ENCODE data around the gene GPC4. TPM values are rescaled to one million over a fixed set of nuclear protein-coding genes. Genes with fewer than 3 reads are reported as not detected.
"Not testable (repeated sequence)": the region's sequence is repeated elsewhere in the genome, so short reads cannot be mapped to it uniquely, and the experiment has no call there.

The GPC4 gene
- polyA plus RNA-seq, 2 donors = 1.6 to 4.0 TPM

- Histone ChIP-seq H3K27ac (ENCODE audit: low read depth in 2 of 2, low read length in 1 of 2) (no peak overlapping the region), H3K4me1 (ENCODE audit: control insufficient read depth in 2 of 2, insufficient read depth in 2 of 2, low read length in 1 of 2) (no peaks in the 10 kb centered on the region), H3K9me3 (ENCODE audit: control insufficient read depth in 2 of 2, insufficient read depth in 1 of 2, low read depth in 1 of 2, low read length in 1 of 2) (no peaks in the 10 kb centered on the region), H3K4me3 (ENCODE audit: low read depth in 1 of 2, low read length in 2 of 2) (no peak overlapping the region), H3K36me3 (ENCODE audit: control insufficient read depth in 2 of 2, insufficient read depth in 2 of 2, low read length in 1 of 2) (no peaks in the 10 kb centered on the region), H3K27me3 (ENCODE audit: control insufficient read depth in 1 of 2, insufficient read depth in 2 of 2, low read length in 2 of 2) (peaks cover 0 to 3% of the 10 kb centered on the region in 2 donors)
- WGBS, 2 donors = 52 to 55% methylated on average over 2 of the region's 2 CpGs
Observed at GRCh38 chrX:133323431-133323830, 91.9 kb downstream of the GPC4 start.

- H3K4me3 ChIP-seq (ENCODE audit: low read depth in 1 of 2, low read length in 2 of 2); H3K27me3 ChIP-seq (ENCODE audit: control insufficient read depth in 1 of 2, insufficient read depth in 2 of 2, low read length in 2 of 2); H3K4me1 ChIP-seq (ENCODE audit: control insufficient read depth in 2 of 2, insufficient read depth in 2 of 2, low read length in 1 of 2); H3K9me3 ChIP-seq (ENCODE audit: control insufficient read depth in 2 of 2, insufficient read depth in 1 of 2, low read depth in 1 of 2, low read length in 1 of 2); H3K36me3 ChIP-seq (ENCODE audit: control insufficient read depth in 2 of 2, insufficient read depth in 2 of 2, low read length in 1 of 2); H3K27ac ChIP-seq (ENCODE audit: low read depth in 2 of 2, low read length in 1 of 2): not testable (repeated sequence)
- WGBS, 2 donors = 81 to 95% methylated on average over 9 of the region's 9 CpGs
Observed at GRCh38 chrX:133322269-133322668, 93.0 kb downstream of the GPC4 start.

GRCh38 chrX:133321451-133321850 is 93.8 kb downstream of the GPC4 start:
- peaks cover 0 to 2% of the 10 kb centered on the region in 2 donors for H3K27me3 ChIP-seq (ENCODE audit: control insufficient read depth in 1 of 2, insufficient read depth in 2 of 2, low read length in 2 of 2)
- WGBS, 2 donors = 75 to 86% methylated on average over 1 of the region's 1 CpG
- no peak overlapping the region for H3K27ac ChIP-seq (ENCODE audit: low read depth in 2 of 2, low read length in 1 of 2)
- H3K4me1 ChIP-seq (ENCODE audit: control insufficient read depth in 2 of 2, insufficient read depth in 2 of 2, low read length in 1 of 2) = no peaks in the 10 kb centered on the region
- H3K4me3 ChIP-seq (ENCODE audit: low read depth in 1 of 2, low read length in 2 of 2) = no peak overlapping the region
- no peaks in the 10 kb centered on the region for H3K36me3 ChIP-seq (ENCODE audit: control insufficient read depth in 2 of 2, insufficient read depth in 2 of 2, low read length in 1 of 2)
- H3K9me3 ChIP-seq (ENCODE audit: control insufficient read depth in 2 of 2, insufficient read depth in 1 of 2, low read depth in 1 of 2, low read length in 1 of 2) = no peaks in the 10 kb centered on the region

- Histone ChIP-seq H3K4me3 (ENCODE audit: low read depth in 1 of 2, low read length in 2 of 2) (no peak overlapping the region), H3K36me3 (ENCODE audit: control insufficient read depth in 2 of 2, insufficient read depth in 2 of 2, low read length in 1 of 2) (no peaks in the 10 kb centered on the region), H3K27me3 (ENCODE audit: control insufficient read depth in 1 of 2, insufficient read depth in 2 of 2, low read length in 2 of 2) (peaks cover 0 to 9% of the 10 kb centered on the region in 2 donors), H3K4me1 (ENCODE audit: control insufficient read depth in 2 of 2, insufficient read depth in 2 of 2, low read length in 1 of 2) (no peaks in the 10 kb centered on the region), H3K27ac (ENCODE audit: low read depth in 2 of 2, low read length in 1 of 2) (no peak overlapping the region), H3K9me3 (ENCODE audit: control insufficient read depth in 2 of 2, insufficient read depth in 1 of 2, low read depth in 1 of 2, low read length in 1 of 2) (no peaks in the 10 kb centered on the region)
Observed at GRCh38 chrX:133314281-133314680, 101.0 kb downstream of the GPC4 start.

GRCh38 chrX:133308499-133308897 is 106.8 kb downstream of the GPC4 start:
- H3K36me3 ChIP-seq (ENCODE audit: control insufficient read depth in 2 of 2, insufficient read depth in 2 of 2, low read length in 1 of 2) = no peaks in the 10 kb centered on the region
- WGBS, 2 donors = 68 to 83% methylated on average over 5 of the region's 5 CpGs
- no peaks in the 10 kb centered on the region for H3K9me3 ChIP-seq (ENCODE audit: control insufficient read depth in 2 of 2, insufficient read depth in 1 of 2, low read depth in 1 of 2, low read length in 1 of 2)
- H3K27me3 ChIP-seq (ENCODE audit: control insufficient read depth in 1 of 2, insufficient read depth in 2 of 2, low read length in 2 of 2) = peaks cover 0 to 8% of the 10 kb centered on the region in 2 donors
- H3K4me1 ChIP-seq (ENCODE audit: control insufficient read depth in 2 of 2, insufficient read depth in 2 of 2, low read length in 1 of 2) = no peaks in the 10 kb centered on the region
- no peak overlapping the region for H3K4me3 ChIP-seq (ENCODE audit: low read depth in 1 of 2, low read length in 2 of 2)
- H3K27ac ChIP-seq (ENCODE audit: low read depth in 2 of 2, low read length in 1 of 2) = no peak overlapping the region

- H3K4me1 ChIP-seq (ENCODE audit: control insufficient read depth in 2 of 2, insufficient read depth in 2 of 2, low read length in 1 of 2) = no peaks in the 10 kb centered on the region
- no peaks in the 10 kb centered on the region for H3K36me3 ChIP-seq (ENCODE audit: control insufficient read depth in 2 of 2, insufficient read depth in 2 of 2, low read length in 1 of 2)
- WGBS, 2 donors = 51 to 54% methylated on average over 13 of the region's 13 CpGs
- H3K27me3 ChIP-seq (ENCODE audit: control insufficient read depth in 1 of 2, insufficient read depth in 2 of 2, low read length in 2 of 2) = peaks cover 0 to 2% of the 10 kb centered on the region in 2 donors
- H3K9me3 ChIP-seq (ENCODE audit: control insufficient read depth in 2 of 2, insufficient read depth in 1 of 2, low read depth in 1 of 2, low read length in 1 of 2) = no peaks in the 10 kb centered on the region
- H3K4me3 ChIP-seq (ENCODE audit: low read depth in 1 of 2, low read length in 2 of 2) = no peak overlapping the region
- no peak overlapping the region for H3K27ac ChIP-seq (ENCODE audit: low read depth in 2 of 2, low read length in 1 of 2)
Observed at GRCh38 chrX:133307637-133308498, 107.4 kb downstream of the GPC4 start.

GRCh38 chrX:133307094-133307493 is 108.2 kb downstream of the GPC4 start:
- no peak overlapping the region for H3K4me3 ChIP-seq (ENCODE audit: low read depth in 1 of 2, low read length in 2 of 2)
- H3K4me1 ChIP-seq (ENCODE audit: control insufficient read depth in 2 of 2, insufficient read depth in 2 of 2, low read length in 1 of 2) = no peaks in the 10 kb centered on the region
- no peaks in the 10 kb centered on the region for H3K27me3 ChIP-seq (ENCODE audit: control insufficient read depth in 1 of 2, insufficient read depth in 2 of 2, low read length in 2 of 2)
- WGBS, 2 donors = 68 to 71% methylated on average over 3 of the region's 3 CpGs
- H3K27ac ChIP-seq (ENCODE audit: low read depth in 2 of 2, low read length in 1 of 2) = no peak overlapping the region
- no peaks in the 10 kb centered on the region for H3K9me3 ChIP-seq (ENCODE audit: control insufficient read depth in 2 of 2, insufficient read depth in 1 of 2, low read depth in 1 of 2, low read length in 1 of 2)
- H3K36me3 ChIP-seq (ENCODE audit: control insufficient read depth in 2 of 2, insufficient read depth in 2 of 2, low read length in 1 of 2) = no peaks in the 10 kb centered on the region

GRCh38 chrX:133306316-133306715 is 109.0 kb downstream of the GPC4 start:
- no peaks in the 10 kb centered on the region for H3K36me3 ChIP-seq (ENCODE audit: control insufficient read depth in 2 of 2, insufficient read depth in 2 of 2, low read length in 1 of 2)
- 55 to 63% methylated on average over 3 of the region's 3 CpGs for WGBS, 2 donors
- no peak overlapping the region for H3K4me3 ChIP-seq (ENCODE audit: low read depth in 1 of 2, low read length in 2 of 2)
- no peaks in the 10 kb centered on the region for H3K9me3 ChIP-seq (ENCODE audit: control insufficient read depth in 2 of 2, insufficient read depth in 1 of 2, low read depth in 1 of 2, low read length in 1 of 2)
- H3K27me3 ChIP-seq (ENCODE audit: control insufficient read depth in 1 of 2, insufficient read depth in 2 of 2, low read length in 2 of 2) = no peaks in the 10 kb centered on the region
- H3K27ac ChIP-seq (ENCODE audit: low read depth in 2 of 2, low read length in 1 of 2) = no peak overlapping the region
- H3K4me1 ChIP-seq (ENCODE audit: control insufficient read depth in 2 of 2, insufficient read depth in 2 of 2, low read length in 1 of 2) = no peaks in the 10 kb centered on the region

- Histone ChIP-seq H3K36me3 (ENCODE audit: control insufficient read depth in 2 of 2, insufficient read depth in 2 of 2, low read length in 1 of 2) (no peaks in the 10 kb centered on the region), H3K4me3 (ENCODE audit: low read depth in 1 of 2, low read length in 2 of 2) (no peak overlapping the region), H3K4me1 (ENCODE audit: control insufficient read depth in 2 of 2, insufficient read depth in 2 of 2, low read length in 1 of 2) (no peaks in the 10 kb centered on the region), H3K9me3 (ENCODE audit: control insufficient read depth in 2 of 2, insufficient read depth in 1 of 2, low read depth in 1 of 2, low read length in 1 of 2) (no peaks in the 10 kb centered on the region), H3K27ac (ENCODE audit: low read depth in 2 of 2, low read length in 1 of 2) (no peak overlapping the region), H3K27me3 (ENCODE audit: control insufficient read depth in 1 of 2, insufficient read depth in 2 of 2, low read length in 2 of 2) (no peaks in the 10 kb centered on the region)
Observed at GRCh38 chrX:133305348-133305747, 109.9 kb downstream of the GPC4 start.

GRCh38 chrX:133302775-133303445 is 112.4 kb downstream of the GPC4 start:
- 81 to 93% methylated on average over 10 of the region's 10 CpGs for WGBS, 2 donors
- Histone ChIP-seq H3K4me1 (ENCODE audit: control insufficient read depth in 2 of 2, insufficient read depth in 2 of 2, low read length in 1 of 2) (no peaks in the 10 kb centered on the region), H3K9me3 (ENCODE audit: control insufficient read depth in 2 of 2, insufficient read depth in 1 of 2, low read depth in 1 of 2, low read length in 1 of 2) (no peaks in the 10 kb centered on the region), H3K27me3 (ENCODE audit: control insufficient read depth in 1 of 2, insufficient read depth in 2 of 2, low read length in 2 of 2) (no peaks in the 10 kb centered on the region), H3K27ac (ENCODE audit: low read depth in 2 of 2, low read length in 1 of 2) (no peak overlapping the region), H3K36me3 (ENCODE audit: control insufficient read depth in 2 of 2, insufficient read depth in 2 of 2, low read length in 1 of 2) (no peaks in the 10 kb centered on the region), H3K4me3 (ENCODE audit: low read depth in 1 of 2, low read length in 2 of 2) (no peak overlapping the region)
